PC-9 (cell line): ENCODE measurements around the gene DACH2.

Experiments
- EZH2 ChIP-seq: fragments of 200-600 bp; sonication (generic); IDR thresholded peaks from 2 replicates; pipeline ENCODE4 v1.8.0; 2017; ENCODE audit warnings: antibody characterized with exemption, low read depth
- TF ChIP-seq, protein P1 (sequence below): fragments of 200-600 bp; sonication (generic); conservative IDR thresholded peaks from 2 replicates; pipeline ENCODE4 v1.6.1; 2017; ENCODE audit warnings: mixed run types, antibody characterized with exemption, mild to moderate bottlenecking, moderate library complexity

DNA sequence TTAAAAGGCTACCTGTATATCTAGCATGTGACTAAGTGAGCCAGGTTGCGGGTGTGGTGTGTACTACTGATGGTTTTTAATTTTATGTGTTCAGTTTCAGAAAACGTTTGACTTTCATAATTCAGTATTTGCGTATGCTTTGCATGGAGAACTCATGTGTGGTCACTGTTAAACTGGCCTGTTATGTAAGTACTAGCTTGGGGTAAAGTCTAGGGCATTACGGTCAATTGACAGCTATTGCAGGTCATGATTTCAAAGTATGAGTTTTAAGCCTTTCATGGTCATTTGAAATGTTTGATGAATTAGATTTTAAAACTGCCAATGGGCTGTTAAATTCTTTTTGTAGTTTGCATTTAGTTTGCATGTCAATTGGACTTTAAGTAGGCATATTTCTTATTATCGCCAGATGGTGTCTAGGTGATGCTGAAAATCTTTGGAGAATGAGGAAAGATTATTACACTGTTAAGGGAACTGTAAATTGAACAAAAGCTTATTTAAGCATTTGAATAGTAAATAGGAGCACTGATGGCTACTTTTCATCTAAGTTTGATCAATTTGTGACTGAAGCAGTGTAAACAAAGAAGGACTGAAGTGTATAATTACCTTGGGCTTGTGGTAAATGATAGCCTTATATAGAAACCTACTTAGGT, 563.4 kb downstream of the DACH2 start:
- TF ChIP-seq, protein P1, sequence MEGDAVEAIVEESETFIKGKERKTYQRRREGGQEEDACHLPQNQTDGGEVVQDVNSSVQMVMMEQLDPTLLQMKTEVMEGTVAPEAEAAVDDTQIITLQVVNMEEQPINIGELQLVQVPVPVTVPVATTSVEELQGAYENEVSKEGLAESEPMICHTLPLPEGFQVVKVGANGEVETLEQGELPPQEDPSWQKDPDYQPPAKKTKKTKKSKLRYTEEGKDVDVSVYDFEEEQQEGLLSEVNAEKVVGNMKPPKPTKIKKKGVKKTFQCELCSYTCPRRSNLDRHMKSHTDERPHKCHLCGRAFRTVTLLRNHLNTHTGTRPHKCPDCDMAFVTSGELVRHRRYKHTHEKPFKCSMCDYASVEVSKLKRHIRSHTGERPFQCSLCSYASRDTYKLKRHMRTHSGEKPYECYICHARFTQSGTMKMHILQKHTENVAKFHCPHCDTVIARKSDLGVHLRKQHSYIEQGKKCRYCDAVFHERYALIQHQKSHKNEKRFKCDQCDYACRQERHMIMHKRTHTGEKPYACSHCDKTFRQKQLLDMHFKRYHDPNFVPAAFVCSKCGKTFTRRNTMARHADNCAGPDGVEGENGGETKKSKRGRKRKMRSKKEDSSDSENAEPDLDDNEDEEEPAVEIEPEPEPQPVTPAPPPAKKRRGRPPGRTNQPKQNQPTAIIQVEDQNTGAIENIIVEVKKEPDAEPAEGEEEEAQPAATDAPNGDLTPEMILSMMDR = no peak
- TF ChIP-seq EZH2 = no peak
